Right lobe of liver (tissue), 4 donors: Measurements from ENCODE around the gene TSPOAP1.

Source experiments
- CTCF ChIP-seq, 4 donors: fragments of 200-600 bp in 3 of 4; fragments of 450-650 bp in 1 of 4; IDR thresholded peaks; one replicate each; pipeline versions ENCODE4 v1.5.1 to v1.8.0; 2016 to 2022; ENCODE audit warnings: antibody characterized with exemption in 4 of 4, mild to moderate bottlenecking in 2 of 4
- POLR2A ChIP-seq: fragments of 450-650 bp; IDR thresholded peaks from one replicate; pipeline ENCODE4 v1.6.1; 2017; ENCODE audit warnings: antibody characterized with exemption, mild to moderate bottlenecking
- donor health status: DM: no; HTN: no; CAD: no.
- donor health status: DM: no; HTN: no; CAD: no.
- donor health status: DM: no; HTN: yes; CAD: no.

GRCh38 chr17:58328195-58329034 lies at the start of gene TSPOAP1:
- TF ChIP-seq POLR2A: no peak
- no peak for TF ChIP-seq CTCF (IDR thresholded peaks at IDR 0.05)
